Neuronal stem cell (in vitro differentiated cells): ENCODE results near the gene EIF2D.

Source experiments
- DNase-seq: peaks from one replicate; pipeline ENCODE4 v3.0.0-alpha.2; 2013; ENCODE audit warnings: low spot score
- H2AFZ ChIP-seq: one replicate; pipeline ENCODE4 v1.6.1; 2013; ENCODE audit warnings: mild to moderate bottlenecking, low read length, inconsistent platforms
- H2AK5ac ChIP-seq: 2 replicates; pipeline ENCODE4 v1.6.1; 2013; ENCODE audit warnings: low read depth, mild to moderate bottlenecking, inconsistent platforms, low read length, moderate library complexity, mixed read lengths
- H2BK120ac ChIP-seq: 2 replicates; pipeline ENCODE4 v1.6.1; 2013; ENCODE audit warnings: low read depth, mild to moderate bottlenecking, inconsistent platforms, low read length, moderate library complexity, mixed read lengths
- H2BK12ac ChIP-seq: one replicate; pipeline ENCODE4 v1.6.1; 2013; ENCODE audit warnings: low read length, inconsistent platforms
- H2BK15ac ChIP-seq: 2 replicates; pipeline ENCODE4 v1.6.1; 2013; ENCODE audit warnings: mild to moderate bottlenecking, low read length, inconsistent platforms, mixed read lengths
- H2BK5ac ChIP-seq: one replicate; pipeline ENCODE4 v1.6.1; 2013; ENCODE audit warnings: inconsistent platforms, mild to moderate bottlenecking, low read length, moderate library complexity
- H3K14ac ChIP-seq: one replicate; pipeline ENCODE4 v1.6.1; 2013; ENCODE audit warnings: low read length, inconsistent platforms
- H3K18ac ChIP-seq: 2 replicates; pipeline ENCODE4 v1.6.1; 2013; ENCODE audit warnings: low read length, inconsistent platforms
- H3K23ac ChIP-seq: 2 replicates; pipeline ENCODE4 v1.6.1; 2013; ENCODE audit warnings: low read depth, mild to moderate bottlenecking, mixed read lengths, low read length, inconsistent platforms; ENCODE audit not compliant: poor library complexity
- H3K27ac ChIP-seq: replicated peaks from 3 replicates; pipeline ENCODE4 v1.5.1; 2013; ENCODE audit warnings: low read length, inconsistent platforms
- H3K27me3 ChIP-seq, 3 experiments: 2 replicates each; pipeline ENCODE4 v1.6.1; 2013; ENCODE audit warnings: low read length in 3 of 3, mild to moderate bottlenecking in 2 of 3, inconsistent platforms in 1 of 3, low read depth in 1 of 3, mixed read lengths in 1 of 3, moderate library complexity in 1 of 3; ENCODE audit not compliant: control insufficient read depth in 3 of 3, insufficient read depth in 3 of 3
- H3K36me3 ChIP-seq, 2 donors: replicated peaks in 1 of 2; 2 replicates each; pipeline ENCODE4 v1.6.1; 2013; ENCODE audit warnings: low read length in 2 of 2; ENCODE audit not compliant: control insufficient read depth in 2 of 2, insufficient read depth in 2 of 2
- H3K4ac ChIP-seq: 2 replicates; pipeline ENCODE4 v1.6.1; 2013; ENCODE audit warnings: inconsistent platforms, mild to moderate bottlenecking, low read length, moderate library complexity
- H3K4me1 ChIP-seq, 2 donors: 1 replicate in 1 of 2; 2 replicates in 1 of 2; pipeline ENCODE4 v1.6.1; 2013; ENCODE audit warnings: low read length in 2 of 2, low read depth in 1 of 2; ENCODE audit not compliant: control insufficient read depth in 2 of 2, insufficient read depth in 1 of 2
- H3K4me2 ChIP-seq: one replicate; pipeline ENCODE4 v1.6.1; 2013; ENCODE audit warnings: mild to moderate bottlenecking, low read length, inconsistent platforms; ENCODE audit not compliant: insufficient read depth, poor library complexity, severe bottlenecking
- H3K4me3 ChIP-seq, 2 donors: 2 replicates each; pipeline ENCODE4 v1.5.1; 2013; ENCODE audit warnings: low read length in 2 of 2, mild to moderate bottlenecking in 2 of 2, inconsistent platforms in 1 of 2, moderate library complexity in 1 of 2
- H3K79me1 ChIP-seq: one replicate; pipeline ENCODE4 v1.6.1; 2013; ENCODE audit warnings: low read depth, mild to moderate bottlenecking, inconsistent platforms, low read length, moderate library complexity
- H3K9ac ChIP-seq: one replicate; pipeline ENCODE4 v1.6.1; 2013; ENCODE audit warnings: mild to moderate bottlenecking, low read depth, low read length, inconsistent platforms; ENCODE audit not compliant: poor library complexity
- H3K9me3 ChIP-seq, 2 donors: replicated peaks in 1 of 2; 2 replicates each; pipeline versions ENCODE3 to v1.6.1; 2013; ENCODE audit warnings: low read length in 2 of 2, mild to moderate bottlenecking in 2 of 2, inconsistent platforms in 1 of 2, low read depth in 1 of 2, mixed read lengths in 1 of 2, moderate library complexity in 1 of 2; ENCODE audit not compliant: control insufficient read depth in 2 of 2, insufficient read depth in 1 of 2
- H4K8ac ChIP-seq: one replicate; pipeline ENCODE4 v1.6.1; 2013; ENCODE audit warnings: low read depth, mild to moderate bottlenecking, inconsistent platforms, low read length, moderate library complexity
- H4K91ac ChIP-seq: one replicate; pipeline ENCODE4 v1.6.1; 2013; ENCODE audit warnings: low read length, low read depth, mild to moderate bottlenecking, inconsistent platforms; ENCODE audit not compliant: poor library complexity
- WGBS, 2 donors: extraction: QIAGEN DNeasy Blood & Tissue Kit; methylation state at CpG; one replicate each; pipeline ENCODE4 v1.1.7; 2013; ENCODE audit warnings: missing lambda C conversion rate in 2 of 2, mixed read lengths in 1 of 2; ENCODE audit not compliant: insufficient read length in 2 of 2, insufficient replicate concordance in 1 of 2; ENCODE audit errors: extremely low coverage in 2 of 2; 5-methylcytosine and 5-hydroxymethylcytosine counted together

Gene EIF2D

DNA sequence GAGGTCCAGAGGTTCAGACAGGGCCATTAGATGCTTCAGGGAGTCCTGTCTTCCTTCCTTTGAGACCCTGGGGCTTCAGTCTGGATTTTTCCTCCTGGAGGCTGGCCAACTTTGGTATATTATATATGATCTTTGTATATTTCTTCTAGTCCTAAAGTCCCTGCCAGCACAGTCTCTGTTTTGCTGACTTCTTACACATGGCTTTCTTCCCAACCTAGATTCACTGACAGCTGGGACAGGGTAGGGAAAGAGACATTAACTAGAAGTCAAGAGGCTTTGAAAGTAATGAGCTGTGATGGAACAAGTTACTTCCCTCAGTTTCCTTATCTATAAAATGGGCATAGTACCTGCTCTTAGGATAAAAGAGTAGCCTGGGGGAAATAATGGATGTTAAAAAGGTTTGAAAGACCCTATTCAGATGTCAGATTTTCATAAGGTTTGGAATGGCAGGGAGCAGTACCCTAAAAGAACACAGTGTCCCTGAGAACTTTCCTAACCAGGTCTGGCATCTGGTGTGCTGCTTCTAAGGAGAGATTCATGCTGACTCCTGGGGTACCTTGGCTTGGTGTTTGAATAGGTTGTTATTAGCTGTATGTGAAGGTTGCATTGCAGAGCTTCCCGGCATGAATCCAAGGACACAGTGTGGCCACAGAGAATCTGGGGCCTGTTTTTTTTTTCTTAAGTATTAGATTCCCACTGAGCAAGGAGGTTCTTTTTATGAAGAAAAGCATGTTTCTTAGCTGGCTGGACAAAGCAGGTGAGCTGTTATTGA is 57.4 kb downstream of the EIF2D start:
- Histone ChIP-seq H3K4me1 (peaks cover 10 to 12% of the 10 kb centered on the region in 2 donors), H3K27ac (no peak overlapping the region)
- WGBS, 2 donors: no CpG with 5 or more reads among the region's 1 CpG

DNA sequence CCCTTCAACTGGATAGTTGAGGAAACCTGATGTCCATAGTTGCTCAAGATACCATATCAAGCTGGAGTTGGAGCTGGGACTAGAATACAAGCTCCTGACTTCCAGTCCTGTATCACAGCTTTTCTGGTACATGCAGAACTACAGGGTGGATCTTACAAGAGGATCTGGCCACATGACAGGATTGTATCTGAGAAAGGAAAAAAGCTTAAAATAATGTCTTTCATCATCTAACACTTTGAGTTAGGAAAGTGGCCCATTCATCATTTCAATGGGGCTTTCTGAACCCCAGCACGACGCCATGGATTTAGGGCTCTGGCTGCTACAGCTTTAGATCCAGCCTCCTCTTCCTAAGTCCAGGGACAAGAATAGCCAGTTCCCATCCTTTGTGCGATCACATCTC is 58.1 kb downstream of the EIF2D start:
- Histone ChIP-seq H3K4me2 (no peak overlapping the region), H3K4ac (no peak overlapping the region), H3K23ac (no peak overlapping the region), H2BK15ac (no peak overlapping the region), H3K27ac (no peak overlapping the region), H3K4me1 (peaks cover 7 to 8% of the 10 kb centered on the region in 2 donors), H3K79me1 (no peaks in the 10 kb centered on the region), H2BK5ac (no peak overlapping the region), H3K14ac (no peak overlapping the region), H3K36me3 (no peaks in the 10 kb centered on the region), H2AFZ (no peak overlapping the region), H4K91ac (no peak overlapping the region), H2AK5ac (no peak overlapping the region), H3K18ac (no peak overlapping the region), H3K27me3 (peaks cover 0 to 87% (median 10%) of the 10 kb centered on the region in 3 experiments), H3K4me3 (no peak overlapping the region), H3K9me3 (no peaks in the 10 kb centered on the region), H2BK12ac (no peak overlapping the region), H4K8ac (no peak overlapping the region), H3K9ac (no peak overlapping the region), H2BK120ac (no peak overlapping the region)
- WGBS, 2 donors: no CpG with 5 or more reads among the region's 3 CpGs
- DNase-seq: no peak

More for the DNA sequence above, 57.4 kb downstream of the EIF2D start:
- no peak for DNase-seq
- Histone ChIP-seq H3K23ac (no peak overlapping the region), H2BK12ac (no peak overlapping the region), H3K36me3 (no peaks in the 10 kb centered on the region), H2BK5ac (no peak overlapping the region), H3K79me1 (no peaks in the 10 kb centered on the region), H4K91ac (no peak overlapping the region), H2BK15ac (no peak overlapping the region), H3K27me3 (peaks cover 0 to 88% (median 12%) of the 10 kb centered on the region in 3 experiments), H2AK5ac (no peak overlapping the region), H2BK120ac (no peak overlapping the region), H3K4me3 (no peak overlapping the region), H3K14ac (no peak overlapping the region), H2AFZ (no peak overlapping the region), H3K18ac (no peak overlapping the region), H4K8ac (no peak overlapping the region), H3K9ac (no peak overlapping the region), H3K9me3 (no peaks in the 10 kb centered on the region), H3K4me2 (no peak overlapping the region), H3K4ac (no peak overlapping the region)

DNA sequence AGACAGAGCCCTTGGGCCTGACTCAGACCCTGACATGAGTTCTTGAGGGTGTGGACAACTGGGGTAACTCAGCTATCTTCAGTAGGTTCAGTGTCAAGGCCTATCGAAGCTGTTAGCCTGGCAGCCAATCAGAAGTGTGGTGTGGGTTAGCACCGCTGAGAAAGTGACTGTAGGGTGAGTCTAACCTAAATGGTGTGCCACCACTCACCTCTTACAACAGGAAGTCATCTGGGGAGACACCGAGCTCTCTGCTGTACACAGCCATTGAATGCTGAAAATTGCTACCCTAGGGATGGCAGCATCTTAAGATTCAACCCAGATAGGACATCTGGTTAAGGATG is 60.3 kb downstream of the EIF2D start:
- Histone ChIP-seq H3K9me3 (no peaks in the 10 kb centered on the region), H3K27me3 (peaks cover 0 to 69% (median 0%) of the 10 kb centered on the region in 3 experiments), H4K91ac (no peak overlapping the region), H3K14ac (no peak overlapping the region), H2BK120ac (no peak overlapping the region), H2AFZ (no peak overlapping the region), H3K18ac (no peak overlapping the region), H4K8ac (no peak overlapping the region), H3K27ac (no peak overlapping the region), H2BK5ac (no peak overlapping the region), H2AK5ac (no peak overlapping the region), H3K23ac (no peak overlapping the region), H3K4me3 (no peak overlapping the region), H3K9ac (no peak overlapping the region), H2BK12ac (no peak overlapping the region), H3K79me1 (no peaks in the 10 kb centered on the region), H3K4me1 (peaks cover 0 to 6% of the 10 kb centered on the region in 2 donors), H3K4ac (no peak overlapping the region), H3K36me3 (no peaks in the 10 kb centered on the region), H3K4me2 (no peak overlapping the region), H2BK15ac (peak overlapping the region; percentile 20)
- no peak for DNase-seq
- WGBS, 2 donors: no CpG with 5 or more reads among the region's 3 CpGs

DNA sequence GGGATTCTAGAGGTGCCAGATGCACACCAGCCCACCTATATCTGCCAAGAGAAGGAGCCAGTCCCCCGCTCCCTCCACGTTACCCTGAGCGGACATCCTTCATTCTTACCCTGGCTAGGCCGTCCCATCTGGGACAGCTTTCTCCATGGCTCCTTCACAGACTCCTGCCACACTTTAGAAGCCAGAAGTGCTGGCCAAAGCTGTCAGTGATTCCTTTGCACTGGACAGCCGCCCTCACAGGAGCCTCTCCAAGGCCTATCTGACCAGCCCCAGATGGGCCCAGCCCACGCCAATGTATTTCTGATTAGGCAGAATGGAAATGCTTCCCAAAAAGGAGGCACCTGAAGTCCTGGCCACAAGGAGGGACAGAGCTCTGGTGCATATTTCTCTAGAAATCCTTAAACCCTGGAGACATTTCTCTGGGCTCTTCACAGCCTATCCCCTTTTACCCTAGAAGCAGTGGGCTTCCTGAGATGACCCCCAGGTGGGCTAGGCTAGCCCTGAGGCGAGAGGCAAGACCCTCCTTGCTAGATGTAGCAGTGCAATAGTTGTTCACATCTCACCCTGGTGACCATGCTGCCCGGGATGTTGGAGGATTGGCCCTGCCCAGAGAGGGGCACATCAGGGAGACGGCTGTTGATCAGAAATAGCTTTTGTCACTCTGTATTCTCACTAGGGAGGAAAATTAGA is 60.8 kb downstream of the EIF2D start:
- H3K14ac ChIP-seq: no peak overlapping the region
- H2BK12ac ChIP-seq: no peak overlapping the region
- no peak overlapping the region for H2BK120ac ChIP-seq
- no peak overlapping the region for H2AFZ ChIP-seq
- DNase-seq: no peak
- no peak overlapping the region for H2BK5ac ChIP-seq
- H3K27me3 ChIP-seq: peaks cover 0 to 65% (median 0%) of the 10 kb centered on the region in 3 experiments
- H3K9ac ChIP-seq: no peak overlapping the region
- no peak overlapping the region for H4K91ac ChIP-seq
- H3K4me2 ChIP-seq: no peak overlapping the region
- H3K27ac ChIP-seq: no peak overlapping the region
- H4K8ac ChIP-seq: no peak overlapping the region
- no peak overlapping the region for H3K23ac ChIP-seq
- no peaks in the 10 kb centered on the region for H3K36me3 ChIP-seq
- H2BK15ac ChIP-seq: peak overlapping the region; percentile 20
- H3K4ac ChIP-seq: no peak overlapping the region
- H3K9me3 ChIP-seq: no peaks in the 10 kb centered on the region
- peaks cover 0 to 5% of the 10 kb centered on the region in 2 donors for H3K4me1 ChIP-seq
- WGBS, 2 donors: no CpG with 5 or more reads among the region's 9 CpGs
- peak overlapping the region; percentile 18 for H2AK5ac ChIP-seq
- H3K79me1 ChIP-seq: no peaks in the 10 kb centered on the region
- H3K4me3 ChIP-seq: no peak overlapping the region
- no peak overlapping the region for H3K18ac ChIP-seq
